Neural progenitor cell (in vitro differentiated cells): ENCODE results near the gene EPS8L2.

Experiments used
- CTCF ChIP-seq: fragments of 200-600 bp; sonication (generic); IDR thresholded peaks from 2 replicates; pipeline ENCODE4 v1.5.1; 2017; ENCODE audit warnings: antibody characterized with exemption, mild to moderate bottlenecking
- EZH2 ChIP-seq: fragments of 200-600 bp; sonication (generic); IDR thresholded peaks from 2 replicates; pipeline ENCODE4 v1.6.1; 2017; ENCODE audit warnings: antibody characterized with exemption, mild to moderate bottlenecking, moderate library complexity

GRCh38 chr11:723120-723883, 17.3 kb downstream of the EPS8L2 start:
- TF ChIP-seq EZH2 (no peak), CTCF (peak; percentile 66)
